ENCODE data around the gene CALN1.

CALN1 gene

DNA sequence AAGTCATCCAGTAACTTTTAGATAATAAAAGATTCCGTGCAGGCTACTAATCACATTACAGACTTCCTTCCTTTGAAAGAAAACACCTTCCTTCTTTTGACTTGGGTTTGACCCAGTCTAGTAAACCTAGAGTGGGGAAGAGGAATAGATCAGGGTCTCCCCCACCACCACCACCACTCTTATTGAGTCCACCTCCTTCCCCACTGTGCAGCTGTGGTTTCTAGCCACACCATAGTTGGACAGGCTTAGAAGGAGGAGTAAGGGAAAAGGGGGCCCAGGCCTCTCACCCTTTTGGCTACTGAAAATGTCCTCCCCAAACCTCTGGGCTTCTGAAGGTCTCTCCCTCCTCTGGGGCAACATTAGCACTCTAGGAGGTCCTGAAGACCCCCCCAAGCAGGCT, 372.7 kb downstream of the CALN1 start:
- no peak for DNase-seq (ENCODE audit: low read depth in 2 of 2)

DNA sequence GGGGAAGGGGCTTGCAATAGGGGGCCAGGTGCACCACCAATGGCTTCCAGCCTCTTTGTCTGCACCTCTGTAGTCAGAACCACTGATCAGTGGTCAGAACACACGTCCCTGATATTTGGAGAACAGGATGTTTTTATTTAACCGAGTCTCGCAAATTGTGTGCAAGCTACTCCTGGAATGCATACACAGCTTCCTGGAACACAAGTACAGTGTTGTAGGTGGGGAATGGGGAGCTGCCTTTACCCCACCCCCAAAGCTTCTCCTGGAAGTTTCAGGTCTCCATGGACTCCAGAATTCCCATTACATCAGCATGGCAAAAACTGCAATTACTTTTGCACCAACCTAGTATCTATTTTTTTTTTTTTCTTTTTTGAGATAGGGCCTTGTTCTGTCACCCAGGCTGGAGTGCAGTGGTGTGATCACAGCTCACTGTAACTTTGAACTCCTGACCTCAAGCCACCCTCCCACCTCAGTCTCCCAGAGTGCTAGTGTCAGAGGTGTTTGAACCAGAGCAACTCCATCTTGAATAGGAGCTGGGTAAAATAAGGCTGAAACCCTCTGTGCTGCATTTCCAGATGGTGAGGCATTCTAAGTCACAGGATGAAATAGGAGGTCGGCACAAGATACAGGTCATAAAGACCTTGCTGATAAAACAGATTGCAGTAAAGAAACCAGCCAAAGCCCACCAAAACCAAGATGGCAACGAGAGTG, 374.0 kb downstream of the CALN1 start:
- DNase-seq (ENCODE audit: low read depth in 2 of 2) = no peak

DNA sequence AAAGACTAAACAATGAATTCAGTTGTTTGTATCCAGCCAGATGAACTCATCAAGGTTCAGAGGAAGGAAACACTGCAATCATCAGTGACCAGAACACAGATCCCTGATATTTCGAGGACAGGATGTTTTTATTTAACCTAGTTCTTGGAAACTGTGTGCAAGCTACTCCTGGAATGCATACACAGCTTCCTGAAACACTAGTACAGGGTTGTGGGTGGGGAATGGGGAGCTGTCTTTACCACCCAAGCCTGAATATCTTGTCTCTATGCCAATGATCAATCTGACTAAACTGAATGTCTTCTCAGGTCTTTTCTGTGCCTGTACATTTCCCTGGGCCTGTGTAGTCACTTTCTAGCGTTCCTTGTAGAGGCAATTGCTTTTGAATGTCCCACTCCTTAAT, 374.6 kb downstream of the CALN1 start:
- no peak for DNase-seq (ENCODE audit: low read depth in 2 of 2)

DNA sequence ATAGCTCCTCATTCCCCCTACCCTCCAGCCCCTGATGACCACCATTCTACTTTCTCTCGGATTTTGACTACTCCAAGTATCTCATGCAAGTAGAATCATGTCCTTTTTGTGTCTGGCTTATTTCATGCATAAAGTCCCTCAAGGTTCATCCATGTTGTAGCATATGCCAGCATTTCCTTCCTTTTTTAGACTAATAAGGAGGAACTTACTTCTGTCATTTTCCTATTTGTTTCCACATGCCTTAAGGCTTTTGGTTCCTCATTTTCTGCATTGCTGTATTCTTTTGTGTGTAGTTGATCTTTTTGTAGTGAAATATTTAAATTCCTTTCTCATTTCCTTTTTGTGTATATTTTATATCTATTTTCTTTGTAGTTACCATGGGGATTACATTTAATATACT, 376.9 kb downstream of the CALN1 start:
- DNase-seq (ENCODE audit: low read depth in 2 of 2) = no peak

DNA sequence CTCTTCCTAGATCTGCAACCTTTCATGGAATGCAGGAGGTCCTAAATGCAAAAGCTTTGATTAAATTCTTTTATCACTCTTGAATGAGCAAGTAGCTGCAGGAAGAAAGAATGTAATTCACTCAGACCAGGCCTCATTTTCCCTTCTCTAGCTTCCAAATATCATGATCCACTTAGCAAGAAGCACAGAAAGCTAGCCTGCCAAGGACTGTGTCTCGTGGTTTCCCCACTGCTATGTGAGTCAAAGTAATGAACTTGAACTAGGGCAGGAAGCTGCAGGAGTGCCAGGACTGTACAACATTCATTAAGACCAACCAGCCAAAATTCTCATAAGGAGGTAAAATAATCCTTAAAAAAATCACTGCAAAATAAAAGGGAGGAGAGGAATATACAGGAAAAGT, 379.2 kb downstream of the CALN1 start:
- no peak for DNase-seq (ENCODE audit: low read depth in 2 of 2)

DNA sequence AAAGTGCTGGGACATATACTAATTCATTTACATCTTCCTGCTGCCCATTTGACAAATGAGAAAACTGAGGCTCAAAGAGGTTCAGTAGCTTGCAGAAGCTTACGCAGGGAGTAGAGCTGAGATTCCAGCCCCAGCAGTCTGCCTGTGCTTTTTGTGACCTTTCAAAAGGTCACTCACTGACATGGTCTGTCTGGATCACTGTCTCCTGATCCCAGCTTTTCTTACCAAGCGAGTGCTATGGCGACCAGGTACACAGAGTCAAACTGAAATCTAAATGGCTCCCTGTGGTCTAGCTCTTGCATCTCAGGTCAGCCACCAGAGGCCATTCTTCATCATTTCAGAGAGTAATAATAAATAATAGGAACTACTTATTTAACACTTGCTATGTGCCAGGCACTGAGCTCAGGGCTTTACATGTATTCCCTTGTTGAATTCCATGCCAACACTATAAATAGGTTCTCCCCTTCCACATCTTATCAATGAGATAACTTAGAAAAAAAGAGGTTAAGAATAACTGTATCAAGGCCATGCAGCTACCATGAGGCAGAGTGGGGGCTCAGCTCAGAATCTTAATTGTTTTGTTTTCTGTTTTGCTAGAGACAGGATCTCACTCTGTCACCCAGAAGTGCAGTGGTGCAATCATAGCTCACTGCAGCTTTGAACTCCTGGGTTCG, 381.0 kb downstream of the CALN1 start:
- DNase-seq (ENCODE audit: low read depth in 2 of 2) = no peak

DNA sequence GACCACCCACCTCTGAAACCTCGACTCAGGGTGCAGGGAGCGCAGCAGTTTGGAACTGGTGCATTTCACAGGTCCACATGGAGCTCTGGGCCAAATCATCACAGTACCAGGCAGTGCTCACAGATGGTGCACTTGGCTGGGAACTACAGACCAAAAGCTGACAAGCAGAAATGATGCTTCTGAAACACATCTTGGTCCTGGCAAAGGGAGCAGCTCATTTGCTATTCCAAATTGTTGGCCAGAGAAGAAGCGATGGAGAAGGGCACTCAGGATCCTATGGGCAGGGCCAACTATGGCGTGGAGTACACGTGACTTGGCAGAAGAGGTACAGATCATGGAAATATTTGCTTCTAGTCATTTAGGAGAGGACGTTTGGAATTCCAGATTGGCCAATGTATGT, 383.9 kb downstream of the CALN1 start:
- DNase-seq (ENCODE audit: low read depth in 2 of 2) = no peak

DNA sequence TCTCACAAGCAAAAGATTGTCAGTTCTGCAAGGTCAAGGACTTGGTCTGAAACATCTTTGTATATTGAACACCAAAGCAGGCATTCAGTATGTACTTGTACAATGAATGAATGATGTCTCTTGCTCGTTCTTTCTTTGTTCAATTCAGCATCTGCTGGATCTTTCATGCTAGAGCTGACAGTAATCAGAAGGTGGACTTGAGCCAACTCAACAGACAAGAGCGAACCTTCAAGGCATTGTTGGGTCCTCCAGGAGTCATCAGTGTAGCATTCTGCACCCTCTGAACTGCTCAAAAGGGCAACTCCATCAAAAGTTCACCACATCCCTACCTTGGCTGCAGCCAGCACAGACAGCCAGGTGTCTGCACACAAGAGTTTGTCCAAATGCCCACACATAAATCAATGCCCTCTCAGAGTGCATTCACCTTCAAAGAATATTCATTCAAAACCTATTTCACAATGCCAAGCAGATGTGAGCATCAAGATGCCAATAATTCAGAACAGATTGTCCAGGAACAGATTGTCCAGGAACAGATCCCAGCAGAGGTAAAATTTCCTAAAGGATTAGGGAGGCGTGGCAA, 386.7 kb downstream of the CALN1 start:
- no peak for DNase-seq (ENCODE audit: low read depth in 2 of 2)

DNA sequence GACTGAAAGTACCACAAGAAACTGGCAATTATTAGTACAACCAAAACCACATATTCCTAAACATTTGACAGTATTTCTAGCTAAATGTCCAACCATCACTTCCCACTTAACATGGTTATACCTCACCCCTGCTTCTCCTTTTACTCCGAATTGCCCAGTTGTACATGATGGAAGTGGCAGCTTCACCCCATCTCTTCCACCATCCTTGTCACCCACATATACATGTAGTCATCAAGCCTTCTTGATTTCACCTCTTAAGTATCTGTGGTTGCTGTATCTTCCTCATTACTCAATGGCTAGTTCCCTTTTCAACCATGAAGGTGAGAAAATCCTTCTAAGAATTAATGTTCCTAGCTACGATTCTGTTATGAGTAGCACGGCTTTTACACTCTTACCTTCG, 388.2 kb downstream of the CALN1 start:
- no peak for DNase-seq (ENCODE audit: low read depth in 2 of 2)

DNA sequence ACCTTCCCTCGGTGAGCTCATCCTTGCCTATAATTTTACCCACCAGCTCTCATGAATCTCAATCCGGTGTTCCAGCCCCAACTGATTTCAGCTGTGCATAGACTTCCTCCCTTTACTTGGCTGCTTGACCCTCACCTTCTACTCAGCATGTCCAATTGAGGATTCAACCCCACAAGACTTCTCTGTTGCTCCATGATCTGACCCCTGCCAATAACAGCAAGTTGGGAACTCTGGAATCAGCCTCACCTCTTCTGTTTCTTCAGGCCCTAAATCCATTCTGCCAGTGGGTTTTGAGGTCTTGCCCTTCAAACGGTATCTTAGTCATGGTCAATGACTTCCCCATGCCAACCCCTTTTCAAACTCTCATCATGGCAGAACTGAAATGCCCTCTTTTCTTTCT, 390.4 kb downstream of the CALN1 start:
- no peak for DNase-seq (ENCODE audit: low read depth in 2 of 2)

DNA sequence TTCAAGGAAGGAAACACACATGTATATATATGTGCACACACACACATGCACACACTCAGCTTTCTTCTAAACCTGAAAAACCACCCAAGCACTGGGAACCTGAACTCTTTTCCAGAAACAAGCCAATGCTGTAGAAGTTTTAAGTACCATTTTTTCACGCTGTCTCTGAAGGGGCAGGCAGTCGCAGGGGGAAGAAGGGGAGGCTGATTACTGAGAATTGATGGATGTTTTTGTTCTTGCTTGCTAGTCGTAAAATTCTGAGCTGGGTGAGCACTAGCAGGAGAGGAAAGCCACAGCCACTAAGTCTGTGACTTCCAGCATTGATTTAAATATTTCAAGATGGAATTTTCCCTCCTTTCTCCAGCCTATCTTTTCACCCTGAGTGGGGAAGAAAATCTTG, 391.8 kb downstream of the CALN1 start:
- no peak for DNase-seq (ENCODE audit: low read depth in 2 of 2)

DNA sequence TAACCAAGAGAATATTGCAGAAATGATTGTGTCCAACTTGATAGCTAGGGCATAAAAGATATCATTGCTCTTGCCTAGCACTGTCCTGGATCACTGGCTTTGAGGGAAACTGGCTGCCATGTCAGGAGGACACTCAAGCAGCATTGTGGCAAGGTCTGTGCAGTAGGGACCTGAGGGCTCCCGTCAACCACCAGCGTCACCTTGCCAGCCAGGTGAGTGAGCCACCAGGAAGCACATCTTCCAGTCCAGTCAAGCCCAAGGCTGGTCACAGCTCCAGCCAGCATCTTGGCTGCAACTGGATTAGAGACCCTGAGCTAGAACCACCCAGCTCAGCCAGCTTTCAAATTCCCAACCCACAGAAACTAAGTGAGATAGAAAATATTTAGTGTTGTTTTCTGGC, 392.7 kb downstream of the CALN1 start:
- no peak for DNase-seq (ENCODE audit: low read depth in 2 of 2)

DNA sequence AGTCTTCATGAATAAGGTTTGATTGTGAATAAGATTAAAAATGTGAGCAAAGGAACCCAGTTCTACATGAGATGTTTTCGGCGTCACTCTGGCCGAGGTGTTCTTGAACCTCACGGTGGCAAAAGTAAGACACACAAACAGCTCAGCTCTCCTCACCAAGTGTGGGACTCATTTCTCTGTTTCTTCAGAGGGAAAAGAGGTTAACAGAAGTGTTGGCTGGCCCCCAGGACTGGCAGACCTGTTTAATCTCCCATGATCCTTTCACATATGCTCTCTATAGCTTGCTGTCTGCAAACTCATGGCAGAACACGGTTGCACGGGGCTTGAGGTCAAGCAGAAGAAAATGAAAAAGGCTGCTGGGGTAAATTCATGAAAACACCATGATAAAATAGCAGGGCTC, 394.4 kb downstream of the CALN1 start:
- DNase-seq (ENCODE audit: low read depth in 2 of 2) = no peak

DNA sequence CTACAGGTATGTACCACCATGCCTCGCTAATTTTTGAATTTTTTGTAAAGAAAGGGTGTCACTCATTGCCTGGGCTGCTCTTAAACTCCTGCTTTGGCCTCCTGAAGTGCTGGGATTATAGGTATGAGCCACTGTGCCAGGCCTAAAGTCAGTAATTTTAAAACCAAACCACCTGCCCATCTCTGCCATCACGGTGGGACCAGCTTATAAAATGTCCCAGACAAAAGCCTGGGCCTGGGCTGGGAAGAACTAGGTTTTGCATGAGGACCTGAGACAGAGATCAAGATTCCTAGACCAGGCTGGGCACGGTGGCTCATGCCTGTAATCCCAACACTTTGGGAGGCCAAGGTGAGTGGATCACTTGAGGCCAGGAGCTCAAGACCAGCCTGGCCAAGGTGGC, 395.6 kb downstream of the CALN1 start:
- DNase-seq (ENCODE audit: low read depth in 2 of 2) = no peak

DNA sequence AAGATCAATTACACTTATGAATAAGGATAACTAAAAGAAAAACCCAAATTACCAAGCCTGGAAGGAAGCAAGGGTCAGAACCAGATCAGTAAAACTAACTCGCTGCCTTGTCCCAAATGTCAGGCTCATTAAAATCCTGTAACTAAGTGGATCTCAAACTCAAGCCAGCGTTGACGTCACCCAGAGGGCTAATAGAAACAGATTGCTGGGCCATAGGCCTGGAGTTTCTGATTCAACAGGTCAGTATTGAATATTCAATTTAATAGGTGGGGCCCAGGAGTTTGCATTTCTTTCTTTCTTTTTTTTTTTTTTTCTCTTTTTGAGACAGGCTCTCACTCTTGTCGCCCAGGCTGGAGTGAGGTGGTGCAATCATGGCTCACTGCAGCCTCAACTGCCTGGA, 397.0 kb downstream of the CALN1 start:
- no peak for DNase-seq (ENCODE audit: low read depth in 2 of 2)

DNA sequence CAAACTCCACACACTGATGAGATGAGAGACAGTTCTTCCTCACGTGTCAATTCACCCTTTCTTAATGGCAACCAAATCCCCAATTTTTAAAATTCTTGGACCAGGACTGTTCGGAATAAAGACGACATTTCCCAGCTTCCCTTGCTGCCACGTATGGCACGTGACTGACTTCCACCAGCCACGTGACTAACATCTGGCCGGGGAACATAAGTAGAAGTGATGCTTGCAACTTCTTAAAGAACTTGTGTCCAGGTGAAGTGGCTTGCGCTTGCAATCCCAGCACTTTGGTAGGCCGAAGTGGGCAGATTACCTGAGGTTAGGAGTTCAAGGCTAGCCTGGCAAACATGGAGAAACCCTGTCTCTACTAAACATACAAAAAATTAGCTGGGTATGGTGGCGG, 405.1 kb downstream of the CALN1 start:
- DNase-seq (ENCODE audit: low read depth in 2 of 2) = no peak

DNA sequence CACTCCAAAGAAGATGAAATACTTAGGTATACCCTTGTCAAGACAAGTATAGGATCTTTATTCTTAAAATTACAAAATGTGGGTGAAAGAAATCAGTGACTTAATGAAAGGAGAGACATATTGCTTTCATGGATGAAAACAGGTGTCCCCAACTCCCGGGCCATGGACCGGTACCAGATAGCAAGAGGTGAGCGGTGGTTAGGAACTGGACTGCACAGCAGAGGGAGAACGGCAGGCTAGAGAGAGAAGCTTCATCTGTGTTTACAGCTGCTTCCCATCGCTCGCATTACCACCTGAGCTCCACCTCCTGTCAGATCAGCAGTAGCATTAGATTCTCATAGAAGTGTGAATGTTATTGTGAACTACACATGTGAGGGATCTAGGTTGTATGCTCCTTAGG, 408.9 kb downstream of the CALN1 start:
- no peak for DNase-seq (ENCODE audit: low read depth in 2 of 2)

DNA sequence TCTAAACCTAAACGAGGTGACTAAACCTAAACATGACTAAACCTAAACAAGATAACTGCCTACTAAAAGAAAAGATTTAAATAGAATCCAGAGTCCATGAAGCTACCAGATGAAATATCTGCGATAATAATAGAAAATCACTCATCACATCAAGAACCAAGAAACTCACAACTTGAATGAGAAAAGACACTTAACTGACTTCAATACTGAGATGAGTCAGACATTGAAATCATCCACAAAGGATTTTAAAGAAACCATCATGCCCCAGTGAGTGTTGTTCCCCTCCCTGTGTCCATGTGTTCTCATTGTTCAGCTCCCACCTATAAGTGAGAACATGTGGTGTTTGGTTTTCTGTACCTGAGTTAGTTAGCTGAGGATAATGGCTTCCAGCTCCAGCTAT, 416.0 kb downstream of the CALN1 start:
- DNase-seq (ENCODE audit: low read depth in 2 of 2) = no peak

DNA sequence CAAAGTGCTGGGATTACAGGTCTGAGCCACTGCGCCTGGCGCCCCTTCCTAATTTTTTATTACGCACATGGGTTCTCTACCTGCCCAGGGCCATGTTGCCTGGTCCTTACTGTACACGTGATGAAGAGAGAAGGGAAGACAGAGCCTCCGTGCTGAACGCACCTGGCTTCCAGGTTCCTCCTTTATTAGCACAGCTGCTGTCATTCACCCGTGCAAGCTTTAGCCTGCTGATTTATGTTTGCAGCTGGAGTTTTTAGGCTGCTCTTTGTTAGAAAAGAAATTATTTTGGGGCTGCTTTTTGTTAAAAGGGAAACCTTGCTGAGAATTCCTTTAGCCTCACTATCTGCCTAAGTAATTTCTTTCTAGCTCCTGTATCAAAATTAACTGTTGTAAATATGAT, 417.0 kb downstream of the CALN1 start:
- no peak for DNase-seq (ENCODE audit: low read depth in 2 of 2)

DNA sequence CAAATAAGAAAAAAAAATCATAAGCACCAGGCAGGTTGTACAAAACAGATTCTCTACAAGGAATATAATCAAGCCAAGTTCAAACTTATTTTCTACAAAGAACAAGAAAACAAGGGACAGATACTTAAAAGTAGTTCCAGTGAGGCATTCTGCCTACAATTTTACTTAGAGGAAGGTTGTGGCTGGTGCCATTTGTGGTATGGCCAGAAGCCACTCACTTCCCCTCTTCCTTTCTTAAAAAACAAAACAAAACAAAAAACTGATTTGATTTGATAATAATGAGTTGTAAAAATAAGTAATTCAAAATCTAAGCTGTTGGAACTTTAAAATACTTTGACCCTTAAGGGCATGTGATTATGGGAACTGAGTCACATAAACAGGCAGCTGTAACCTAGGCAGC, 420.6 kb downstream of the CALN1 start:
- no peak for DNase-seq (ENCODE audit: low read depth in 2 of 2)

DNA sequence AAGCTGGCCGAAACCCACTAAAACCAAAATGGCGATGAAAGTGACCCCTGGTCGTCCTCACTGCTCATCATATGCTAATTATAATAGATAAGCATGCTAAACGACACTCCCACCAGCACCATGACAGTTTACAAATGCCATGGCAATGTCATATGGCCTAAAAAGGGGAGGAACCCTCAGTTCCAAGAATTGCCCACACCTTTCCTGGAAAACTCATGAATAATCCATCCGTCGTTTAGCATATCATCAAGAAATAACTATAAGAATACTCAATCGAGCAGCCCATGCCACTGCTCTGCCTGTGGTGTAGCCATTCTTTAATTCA, 422.0 kb downstream of the CALN1 start:
- no peak for DNase-seq (ENCODE audit: low read depth in 2 of 2)

DNA sequence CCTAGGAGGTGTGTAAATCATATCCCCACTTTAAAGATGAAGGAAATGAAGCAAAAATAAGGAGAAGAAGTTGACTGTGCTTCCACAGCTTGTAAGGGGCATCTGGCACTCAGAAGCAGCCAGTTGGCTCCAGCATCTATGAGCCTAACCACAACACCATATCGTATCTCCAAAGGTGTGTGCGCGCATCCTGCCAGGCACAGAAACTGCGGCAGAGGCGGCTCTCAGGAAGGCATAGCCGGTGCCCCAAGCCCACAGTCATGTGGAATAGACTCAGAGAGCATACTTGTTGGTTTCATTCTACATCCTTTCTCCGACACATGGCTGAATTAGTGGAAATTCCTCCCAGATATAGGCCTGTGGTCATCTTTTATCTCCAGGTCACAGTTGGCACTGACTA, 423.9 kb downstream of the CALN1 start:
- DNase-seq (ENCODE audit: low read depth in 2 of 2) = no peak

DNA sequence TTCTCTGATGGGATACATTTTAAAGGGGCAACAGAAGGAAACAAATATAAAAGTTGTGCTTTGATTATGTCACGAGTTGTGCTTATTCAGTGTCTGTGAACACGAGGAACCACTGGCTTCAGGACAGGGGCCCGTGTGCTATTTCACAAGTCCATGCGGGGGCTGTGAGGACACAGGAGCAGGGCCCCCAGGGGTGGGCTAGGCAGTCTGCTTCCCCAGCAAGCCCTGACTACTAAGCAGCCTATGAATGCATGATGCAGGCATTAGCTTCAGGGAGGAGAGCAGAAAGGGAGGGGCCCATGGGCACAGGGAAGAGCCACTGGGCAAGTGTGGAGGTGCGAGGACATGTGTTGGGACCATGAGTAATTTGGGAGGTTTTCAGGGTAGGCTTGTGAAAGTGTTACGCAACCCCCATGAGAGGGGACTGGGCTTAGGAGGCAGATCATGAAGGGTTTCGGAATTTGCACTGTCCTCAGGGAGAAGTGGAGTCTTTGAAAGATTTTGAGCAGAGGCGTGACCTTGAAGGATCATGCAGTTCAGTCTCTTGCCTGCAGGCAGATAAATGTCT, 424.9 kb downstream of the CALN1 start:
- DNase-seq (ENCODE audit: low read depth in 2 of 2) = no peak

All from stimulated activated CD4-positive, alpha-beta T cell treated with anti-CD3 and anti-CD28 coated beads, Interleukin-1b, Interleukin-23, amount 100 ng/mL, for 4 hours (primary cell).